Kidney (tissue), 14 donors: ENCODE data around the gene PEX26. TPM values are rescaled to one million over a fixed set of nuclear protein-coding genes. Genes with fewer than 3 reads are reported as not detected.

ENCODE experiments used
- DNase-seq, 5 donors: peaks; one replicate each; pipeline ENCODE4 v3.0.0-alpha.2; 2013 to 2020
- FAIRE-seq: peaks from 2 replicates; lab custom pipeline; 2012; peaks lifted over from hg19 to GRCh38; lab: Jason Lieb, UNC
- H3K27ac ChIP-seq, 2 donors: one replicate each; pipeline ENCODE4 v1.7.0; 2013; ENCODE audit warnings: low read depth in 2 of 2, low read length in 2 of 2, inconsistent platforms in 1 of 2
- H3K27me3 ChIP-seq: one replicate; pipeline ENCODE4 v1.7.1; 2013; ENCODE audit warnings: low read length, inconsistent platforms; ENCODE audit not compliant: control insufficient read depth, insufficient read depth
- H3K36me3 ChIP-seq, 3 donors: one replicate each; pipeline versions ENCODE4 v1.7.0 to v1.7.1; 2013; ENCODE audit warnings: low read length in 3 of 3, control low read depth in 1 of 3, inconsistent platforms in 1 of 3; ENCODE audit not compliant: insufficient read depth in 3 of 3, control insufficient read depth in 2 of 3
- H3K4me1 ChIP-seq, 3 donors: one replicate each; pipeline versions ENCODE4 v1.7.0 to v1.7.1; 2013; ENCODE audit warnings: low read length in 3 of 3, inconsistent platforms in 1 of 3, low read depth in 1 of 3; ENCODE audit not compliant: control insufficient read depth in 2 of 3, insufficient read depth in 2 of 3
- H3K4me3 ChIP-seq, 3 donors: one replicate each; pipeline versions ENCODE4 v1.7.0 to v1.8.1; 2013; ENCODE audit warnings: low read length in 3 of 3, control low read depth in 1 of 3, inconsistent platforms in 1 of 3
- H3K9ac ChIP-seq, 3 donors: one replicate each; pipeline versions ENCODE4 v1.7.0 to v1.7.1; 2013; ENCODE audit warnings: low read length in 3 of 3, control low read depth in 1 of 3, inconsistent platforms in 1 of 3
- H3K9me3 ChIP-seq, 3 donors: one replicate each; pipeline versions ENCODE4 v1.7.0 to v1.7.1; 2013; ENCODE audit warnings: low read length in 3 of 3, control low read depth in 1 of 3, inconsistent platforms in 1 of 3; ENCODE audit not compliant: control insufficient read depth in 2 of 3, insufficient read depth in 1 of 3
- CTCF ChIP-seq: IDR thresholded peaks from 3 replicates; pipeline ENCODE4 v1.5.1; 2012; ENCODE audit warnings: mild to moderate bottlenecking, moderate library complexity, borderline replicate concordance; ENCODE audit not compliant: insufficient read depth; ENCODE audit errors: extremely low read depth
- intact Hi-C: fragments of 100-400 bp; cut with DNase I; formaldehyde crosslinking; loops from one replicate; pipeline ENCODE4 v1.11.1; 2022
- polyA plus RNA-seq: library from polyadenylated mRNA; stranded (reverse); fragments of 350-450 nt; fragmentation: Illumina TruSeq; extraction: RNeasy Lipid Tissue Mini Kit (QIAGEN cat#74804); gene quantifications from one replicate; pipeline ENCODE4 v1.2.3, GENCODE V29; 2014; ENCODE audit warnings: low read depth, low replicate concordance; ENCODE audit not compliant: insufficient read depth
- total RNA-seq: library from RNA; stranded (reverse); fragmentation: NEBNext Ultra II Directional; extraction: Animal tissue kit (Norgen Biotek cat#: 25700); gene quantifications from one replicate; pipeline ENCODE4 v1.2.1, GENCODE V29; 2021
- donor health status: control.
- donor health status: control.
- donor health status: control.
- donor health status: control.
- donor health status: control.
- donor health status: DM: yes; HTN: yes; CAD: no.
- donor health status: Normal renal cell carcinoma (clear cell type).

PEX26 gene
- total and polyA plus RNA-seq, 2 donors from 2014 or later, result 18.1 to 45.2 TPM

GRCh38 chr22:18083406-18083805 lies 5.6 kb downstream of the PEX26 start:
- no peak for DNase-seq
- H3K36me3 ChIP-seq, result peaks cover 5 to 50% (median 39%) of the 10 kb centered on the region in 3 donors
- no peak for FAIRE-seq

GRCh38 chr22:18085188-18085587 lies 7.4 kb downstream of the PEX26 start:
- Histone ChIP-seq H3K9me3 (no peaks in the 10 kb centered on the region), H3K36me3 (peaks cover 5 to 54% (median 41%) of the 10 kb centered on the region in 3 donors), H3K27me3 (no peaks in the 10 kb centered on the region), H3K9ac (no peak overlapping the region), H3K27ac (peak overlapping the region in 1 of 2 donors; percentile 26), H3K4me3 (no peak overlapping the region), H3K4me1 (peaks cover 0 to 6% (median 0%) of the 10 kb centered on the region in 3 donors)
- FAIRE-seq (no peak), DNase-seq (no peak)
- intact Hi-C loops, result no loop called here
- TF ChIP-seq CTCF, result no peak

More at GRCh38 chr22:18083406-18083805, 5.6 kb downstream of the PEX26 start:
- no peak for TF ChIP-seq CTCF
- H3K9ac ChIP-seq, result no peak overlapping the region
- H3K4me3 ChIP-seq, result no peak overlapping the region
- H3K27me3 ChIP-seq, result no peaks in the 10 kb centered on the region
- no peaks in the 10 kb centered on the region for H3K9me3 ChIP-seq
- no peak overlapping the region for H3K27ac ChIP-seq
- H3K4me1 ChIP-seq, result peaks cover 0 to 9% (median 0%) of the 10 kb centered on the region in 3 donors
- intact Hi-C loops, result no loop called here

- peaks cover 0 to 37% (median 27%) of the 10 kb centered on the region in 3 donors for H3K36me3 ChIP-seq
- no peak overlapping the region for H3K4me3 ChIP-seq
- intact Hi-C loops, result no loop called here
- no peak for TF ChIP-seq CTCF
- no peak for FAIRE-seq
- no peak overlapping the region for H3K27ac ChIP-seq
- H3K27me3 ChIP-seq, result no peaks in the 10 kb centered on the region
- peaks cover 0 to 9% (median 3%) of the 10 kb centered on the region in 3 donors for H3K4me1 ChIP-seq
- H3K9ac ChIP-seq, result no peak overlapping the region
- no peaks in the 10 kb centered on the region for H3K9me3 ChIP-seq
- no peak for DNase-seq
These were observed 9.6 kb downstream of the PEX26 start for GRCh38 chr22:18087350-18087855.
